IMR-90 (cell line): ENCODE results near the gene FHAD1. TPM values are rescaled to one million over a fixed set of nuclear protein-coding genes. Genes with fewer than 3 reads are reported as not detected.

Experiments used
- ATAC-seq: fragments of 200-7000 bp; cut with Tn5 transposase; 2 replicates; pipeline ENCODE4 v1.9.1; 2020; ENCODE audit warnings: low read depth, mild to moderate bottlenecking, moderate library complexity
- BruUV-seq: library from RNA; stranded (reverse); fragments of 400-500 nt; replicated peaks from 2 replicates; lab custom pipeline; 2021; lab: Mats Ljungman, UMichigan
- CTCF ChIA-PET: fragments of 300-600 bp; formaldehyde crosslinking; extraction: SDS; loops from one replicate; lab custom pipeline; 2021; ENCODE audit warnings: antibody characterized with exemption; lab: Yijun Ruan, JAX
- POLR2A ChIA-PET: fragments of 300-600 bp; sonication (Branson Sonifier 250); formaldehyde crosslinking; loops from one replicate; lab custom pipeline; 2022; ENCODE audit warnings: antibody characterized with exemption; ENCODE audit not compliant: unreplicated experiment; lab: Charles Lee
- DNase-seq: peaks from one replicate; pipeline ENCODE4 v3.0.0; 2013
- H2AFZ ChIP-seq: replicated peaks from 2 replicates; pipeline ENCODE3; 2013; ENCODE audit warnings: low read length, mild to moderate bottlenecking; ENCODE audit not compliant: poor library complexity
- H2AK5ac ChIP-seq: 2 replicates; pipeline ENCODE4 v1.6.1; 2013; ENCODE audit warnings: low read depth, low read length, inconsistent platforms
- H2AK9ac ChIP-seq: replicated peaks from 2 replicates; pipeline ENCODE3; 2013; ENCODE audit warnings: mild to moderate bottlenecking, low read depth, low read length, moderate library complexity; ENCODE audit not compliant: poor library complexity
- H2BK120ac ChIP-seq: 2 replicates; pipeline ENCODE4 v1.6.1; 2013; ENCODE audit warnings: low read depth, low read length, inconsistent platforms
- H2BK15ac ChIP-seq: 3 replicates; pipeline ENCODE4 v1.6.1; 2013; ENCODE audit warnings: low read depth, low read length, inconsistent platforms
- H2BK20ac ChIP-seq: 2 replicates; pipeline ENCODE4 v1.6.1; 2013; ENCODE audit warnings: low read depth, mild to moderate bottlenecking, inconsistent platforms, low read length, moderate library complexity
- H2BK5ac ChIP-seq: 2 replicates; pipeline ENCODE4 v1.6.1; 2013; ENCODE audit warnings: mild to moderate bottlenecking, low read depth, low read length, inconsistent platforms; ENCODE audit not compliant: poor library complexity, severe bottlenecking
- H3K14ac ChIP-seq: replicated peaks from 2 replicates; pipeline ENCODE4 v1.6.1; 2013; ENCODE audit warnings: low read depth, low read length, inconsistent platforms
- H3K18ac ChIP-seq: 2 replicates; pipeline ENCODE4 v1.6.1; 2013; ENCODE audit warnings: low read depth, low read length, control low read depth
- H3K23ac ChIP-seq: 2 replicates; pipeline ENCODE4 v1.6.1; 2013; ENCODE audit warnings: low read depth, low read length, inconsistent platforms
- H3K27ac ChIP-seq: 2 replicates; pipeline ENCODE4 v1.5.1; 2013; ENCODE audit warnings: mild to moderate bottlenecking, control low read depth, low read length; ENCODE audit not compliant: insufficient read depth
- H3K27me3 ChIP-seq: 2 replicates; pipeline ENCODE4 v1.6.1; 2013; ENCODE audit warnings: low read length; ENCODE audit not compliant: control insufficient read depth, insufficient read depth
- H3K36me3 ChIP-seq: 2 replicates; pipeline ENCODE4 v1.6.1; 2013; ENCODE audit warnings: low read length, mixed read lengths; ENCODE audit not compliant: control insufficient read depth, insufficient read depth
- H3K4ac ChIP-seq: 2 replicates; pipeline ENCODE4 v1.6.1; 2013; ENCODE audit warnings: low read depth, low read length, inconsistent platforms
- H3K4me1 ChIP-seq: 2 replicates; pipeline ENCODE4 v1.6.1; 2013; ENCODE audit warnings: low read length, mixed read lengths; ENCODE audit not compliant: control insufficient read depth, insufficient read depth
- H3K4me2 ChIP-seq: 2 replicates; pipeline ENCODE4 v1.6.1; 2013; ENCODE audit warnings: low read depth, mild to moderate bottlenecking, control low read depth, low read length, moderate library complexity
- H3K4me3 ChIP-seq: 2 replicates; pipeline ENCODE4 v1.5.1; 2013; ENCODE audit warnings: low read depth, mild to moderate bottlenecking, control low read depth, low read length, moderate library complexity; ENCODE audit not compliant: insufficient read depth
- H3K56ac ChIP-seq: 2 replicates; pipeline ENCODE4 v1.6.1; 2013; ENCODE audit warnings: low read length, inconsistent platforms; ENCODE audit not compliant: insufficient read depth; ENCODE audit errors: extremely low read depth
- H3K79me1 ChIP-seq, 2 experiments: 2 replicates each; pipeline ENCODE4 v1.6.1; 2013; ENCODE audit warnings: low read length in 2 of 2, inconsistent platforms in 1 of 2, low read depth in 1 of 2
- H3K9ac ChIP-seq: 2 replicates; pipeline ENCODE4 v1.6.1; 2013; ENCODE audit warnings: low read depth, low read length, control low read depth
- H3K9me1 ChIP-seq: 2 replicates; pipeline ENCODE4 v1.6.1; 2013; ENCODE audit warnings: low read length, inconsistent platforms; ENCODE audit not compliant: insufficient read depth
- H3K9me3 ChIP-seq: 2 replicates; pipeline ENCODE4 v1.6.1; 2013; ENCODE audit warnings: low read length; ENCODE audit not compliant: control insufficient read depth, insufficient read depth
- H4K20me1 ChIP-seq: 2 replicates; pipeline ENCODE4 v1.6.1; 2013; ENCODE audit warnings: low read length, inconsistent platforms; ENCODE audit not compliant: insufficient read depth
- H4K5ac ChIP-seq: 2 replicates; pipeline ENCODE4 v1.6.1; 2013; ENCODE audit warnings: mild to moderate bottlenecking, low read depth, low read length, control low read depth
- H4K8ac ChIP-seq, 2 experiments: 2 replicates each; pipeline ENCODE4 v1.6.1; 2013; ENCODE audit warnings: low read depth in 2 of 2, low read length in 2 of 2, control low read depth in 1 of 2, inconsistent platforms in 1 of 2
- H4K91ac ChIP-seq: 2 replicates; pipeline ENCODE4 v1.6.1; 2013; ENCODE audit warnings: low read depth, low read length, inconsistent platforms; ENCODE audit not compliant: insufficient read depth
- CTCF ChIP-seq: conservative IDR thresholded peaks from 2 replicates; pipeline ENCODE4 v1.5.1; 2012; ENCODE audit warnings: mild to moderate bottlenecking, low read depth, low read length, improper control_type of control experiment
- FOS ChIP-seq: fragments of 150-350 bp; IDR thresholded peaks from 2 replicates; pipeline ENCODE4 v1.6.1; 2016; ENCODE audit warnings: low read depth, low read length
- MAFK ChIP-seq: IDR thresholded peaks from 2 replicates; pipeline ENCODE4 v1.6.1; 2012; ENCODE audit warnings: low read depth, low read length, improper control_type of control experiment
- MAZ ChIP-seq: IDR thresholded peaks from 2 replicates; pipeline ENCODE4 v1.6.1; 2012; ENCODE audit warnings: low read depth, mild to moderate bottlenecking, low read length, improper control_type of control experiment, moderate library complexity, borderline replicate concordance
- RAD21 ChIP-seq: IDR thresholded peaks from 2 replicates; pipeline ENCODE4 v1.6.1; 2012; ENCODE audit warnings: low read length, improper control_type of control experiment
- RFX5 ChIP-seq: IDR thresholded peaks from 2 replicates; pipeline ENCODE4 v1.8.0; 2012; ENCODE audit warnings: low read depth, mild to moderate bottlenecking, low read length, moderate library complexity
- SMC3 ChIP-seq: fragments of 150-350 bp; IDR thresholded peaks from 2 replicates; pipeline ENCODE4 v1.6.1; 2016; ENCODE audit warnings: low read depth, mild to moderate bottlenecking, antibody characterized with exemption, low read length, moderate library complexity
- WGBS, 2 experiments: methylation state at CpG; one replicate each; pipeline versions ENCODE4 v1.1.5 to v1.1.7; 2013; ENCODE audit warnings: missing lambda C conversion rate in 2 of 2; ENCODE audit not compliant: insufficient read length in 1 of 2; ENCODE audit errors: extremely low coverage in 2 of 2; 5-methylcytosine and 5-hydroxymethylcytosine counted together
- dilution Hi-C: fragments of 300-500 bp; cut with HindIII; formaldehyde crosslinking; loops from one replicate; pipeline ENCODE4 v1.14.3; 2018; ENCODE audit warnings: low sequenced_read_pairs; ENCODE audit not compliant: unreplicated experiment
- in situ Hi-C: fragments of 300-500 bp; cut with MboI; formaldehyde crosslinking; loops from 3 replicates; pipeline ENCODE4 v1.14.3; 2019; ENCODE audit warnings: low sequenced_read_pairs, inconsistent platforms, mixed read lengths
- intact Hi-C: fragments of 100-400 bp; cut with micrococcal nuclease; formaldehyde crosslinking; loops from 2 replicates; pipeline ENCODE4 v1.10.0; 2022
- polyA plus RNA-seq, 3 experiments: library from polyadenylated mRNA; depleted of rRNA; stranded (reverse); fragments of >200 nt; gene quantifications; 2 replicates each; pipeline ENCODE4 v1.2.3, GENCODE V29; 2012; ENCODE audit warnings: low replicate concordance in 1 of 3
- total RNA-seq: library from RNA; depleted of rRNA; stranded (reverse); fragments of >200 nt; gene quantifications from 2 replicates; pipeline ENCODE4 v1.2.3, GENCODE V29; 2012
- TF ChIP-seq, protein P1 (sequence below): fragments of 150-350 bp; IDR thresholded peaks from 2 replicates; pipeline ENCODE4 v1.6.1; 2017; ENCODE audit warnings: mild to moderate bottlenecking, antibody characterized with exemption, low read length, low read depth

Gene FHAD1
- total and polyA plus RNA-seq, 2 of the 4 experiments (the other 2 are of a cell fraction): not detected

DNA sequence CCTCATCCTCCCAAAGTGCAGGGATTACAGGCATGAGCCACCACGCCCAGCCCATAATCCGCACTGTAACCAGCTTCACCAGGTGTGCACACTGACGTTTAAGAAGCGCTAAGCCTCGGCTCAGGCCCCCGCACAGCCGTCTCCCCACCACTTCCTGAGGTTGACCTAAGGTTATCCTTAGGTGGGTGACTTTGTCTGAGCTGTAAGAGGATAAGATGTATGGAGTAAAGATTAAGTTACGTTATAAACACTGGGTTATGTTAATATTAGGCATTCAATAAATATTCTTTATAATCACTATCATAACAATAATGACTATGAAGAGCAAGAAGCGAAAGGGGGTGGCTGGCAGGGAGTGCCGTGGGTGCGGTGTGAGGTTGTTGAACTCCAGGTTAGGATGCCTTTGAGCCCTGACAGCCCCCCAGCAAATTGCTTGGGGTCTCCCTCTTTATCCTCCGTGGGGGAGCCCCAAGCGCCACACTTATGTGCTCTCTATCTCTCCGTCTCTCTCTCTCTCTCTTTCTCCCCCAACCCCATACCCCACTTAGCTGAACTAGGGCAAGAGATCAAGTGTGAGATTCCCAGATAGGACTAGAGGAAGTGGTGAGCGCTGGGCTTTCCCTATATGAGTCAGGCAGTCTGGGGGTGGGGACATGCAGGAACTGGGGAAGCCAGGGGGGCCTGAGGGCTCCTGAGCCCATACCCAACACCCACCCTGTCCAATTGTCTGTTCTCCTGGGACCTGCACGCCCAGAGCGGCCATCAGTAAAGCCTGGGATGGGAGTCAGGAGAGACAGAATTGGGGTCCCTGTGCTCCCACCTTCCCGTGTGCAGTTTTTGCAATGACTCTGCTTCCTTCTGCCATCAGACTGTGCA lies 170.3 kb downstream of the FHAD1 start (continued):
- TF ChIP-seq, protein P1, sequence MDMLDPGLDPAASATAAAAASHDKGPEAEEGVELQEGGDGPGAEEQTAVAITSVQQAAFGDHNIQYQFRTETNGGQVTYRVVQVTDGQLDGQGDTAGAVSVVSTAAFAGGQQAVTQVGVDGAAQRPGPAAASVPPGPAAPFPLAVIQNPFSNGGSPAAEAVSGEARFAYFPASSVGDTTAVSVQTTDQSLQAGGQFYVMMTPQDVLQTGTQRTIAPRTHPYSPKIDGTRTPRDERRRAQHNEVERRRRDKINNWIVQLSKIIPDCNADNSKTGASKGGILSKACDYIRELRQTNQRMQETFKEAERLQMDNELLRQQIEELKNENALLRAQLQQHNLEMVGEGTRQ: no peak

- no peak overlapping the region for H2BK15ac ChIP-seq
- intact Hi-C loops: no loop called here
- no peaks in the 10 kb centered on the region for H3K9me3 ChIP-seq
- peaks cover 14% of the 10 kb centered on the region for H3K9me1 ChIP-seq
- H3K14ac ChIP-seq: peak overlapping the region; percentile 19; the same call in 1 of the 2 replicates
- dilution Hi-C loops: no loop called here
- H3K36me3 ChIP-seq: peaks cover 8% of the 10 kb centered on the region; the same call in 1 of the 2 replicates
- 68% methylated on average over 8 of the region's 18 CpGs; no CpG with 5 or more reads in 1 of the 2 experiments for WGBS, 2 experiments
- H3K56ac ChIP-seq: no peak overlapping the region
- no peak overlapping the region for H4K5ac ChIP-seq
- H4K8ac ChIP-seq: no peak overlapping the region
- H2BK120ac ChIP-seq: 0 out of 2 replicates have a peak overlapping the region, but pooled peaks have one; percentile 0
- CTCF ChIA-PET: interaction anchor here (0.5 kb wide), 1 partner anchor 951 kb away, joined by 6 read pairs; no protein-coding TSS in a partner anchor
- peaks cover 20% of the 10 kb centered on the region for H3K4me1 ChIP-seq
- H4K20me1 ChIP-seq: peaks cover 32% of the 10 kb centered on the region
- BruUV-seq: no TSS peak
- H2BK5ac ChIP-seq: no peak overlapping the region
- no peak overlapping the region for H2BK20ac ChIP-seq
- peak overlapping the region; percentile 57 for H2AK9ac ChIP-seq
- TF ChIP-seq MAFK (no peak), MAZ (no peak), CTCF (no peak), RFX5 (no peak), FOS (no peak), SMC3 (no peak), RAD21 (no peak)
- no peak for ATAC-seq
- no peak overlapping the region for H3K4me2 ChIP-seq
- no peaks in the 10 kb centered on the region for H3K27me3 ChIP-seq
- in situ Hi-C loops: no loop called here
- H3K4me3 ChIP-seq: no peak overlapping the region
- H2AFZ ChIP-seq: peak overlapping the region; percentile 52
- H2AK5ac ChIP-seq: peak overlapping the region; percentile 88
- H3K79me1 ChIP-seq: peaks cover 22 to 85% of the 10 kb centered on the region in 2 experiments; a peak in 3 of 4 replicates
- POLR2A ChIA-PET: no interaction called here
- H3K27ac ChIP-seq: no peak overlapping the region
- no peak overlapping the region for H4K91ac ChIP-seq
- no peak for DNase-seq
- no peak overlapping the region for H3K18ac ChIP-seq
- H3K9ac ChIP-seq: no peak overlapping the region
- H3K23ac ChIP-seq: no peak overlapping the region
- peak overlapping the region; percentile 56 for H3K4ac ChIP-seq
Measured at GRCh38 chr1:15418806-15419515, 171.9 kb downstream of the FHAD1 start.
